HCT116 (cell line): ENCODE measurements around the gene KIF5A. TPM values are rescaled to one million over a fixed set of nuclear protein-coding genes. Genes with fewer than 3 reads are reported as not detected.

Source experiments
- ATAC-seq: fragments of 200-7000 bp; cut with Tn5 transposase; 2 replicates; pipeline ENCODE4 v1.9.1; 2020; ENCODE audit warnings: mild to moderate bottlenecking, moderate library complexity
- BruUV-seq: library from RNA; stranded (reverse); fragments of 400-500 nt; replicated peaks from 2 replicates; lab custom pipeline; 2021; lab: Mats Ljungman, UMichigan
- CTCF ChIA-PET: fragments of 300-600 bp; sonication (Branson Sonifier 250); formaldehyde crosslinking; loops from one replicate; lab custom pipeline; 2021; ENCODE audit warnings: antibody characterized with exemption; lab: Charles Lee
- POLR2A ChIA-PET: fragments of 300-600, 350-600 bp; sonication (Branson Sonifier 250); formaldehyde crosslinking; loops from one replicate; lab custom pipeline; 2021; ENCODE audit warnings: antibody characterized with exemption; lab: Charles Lee
- RAD21 ChIA-PET, 2 experiments: fragments of 300-600 bp; sonication (Branson Sonifier 250); formaldehyde crosslinking; loops; one replicate each; lab custom pipeline; 2023; ENCODE audit warnings: low total read pairs in 2 of 2; ENCODE audit not compliant: uncharacterized antibody in 2 of 2, unreplicated experiment in 2 of 2, low non-redundant PET in 1 of 2; lab: Charles Lee
- DNase-seq: peaks from one replicate; pipeline ENCODE4 v3.0.0-alpha.2; 2010; ENCODE audit warnings: low read depth, low spot score
- H2AFZ ChIP-seq: fragments of 200-600 bp; shearing (Covaris generic), sonication (generic); 2 replicates; pipeline ENCODE4 v1.6.1; 2017; ENCODE audit warnings: low read depth, mixed run types, mixed read lengths, antibody characterized with exemption, low read length; ENCODE audit not compliant: poor library complexity, severe bottlenecking
- H3K27ac ChIP-seq: 2 replicates; pipeline ENCODE4 v1.5.1; 2012; ENCODE audit warnings: low read depth, low read length
- H3K27me3 ChIP-seq: fragments of 200-600 bp; sonication (generic); 2 replicates; pipeline ENCODE4 v1.6.1; 2016; ENCODE audit warnings: mixed run types, low read length, mixed read lengths; ENCODE audit not compliant: insufficient read depth
- H3K36me3 ChIP-seq, 2 experiments: fragments of 200-500 bp in 1 of 2; fragments of 200-600 bp in 1 of 2; sonication (Bioruptor generic) in 1 of 2; sonication (generic) in 1 of 2; 2 replicates each; pipeline versions ENCODE4 v1.5.1 to v1.6.1; 2014 to 2016; ENCODE audit warnings: low read length in 2 of 2, inconsistent platforms in 1 of 2, mixed read lengths in 1 of 2, mixed run types in 1 of 2; ENCODE audit not compliant: insufficient read depth in 2 of 2, control insufficient read depth in 1 of 2
- H3K4me1 ChIP-seq, 2 experiments: fragments of 200-600 bp in 1 of 2; sonication (generic) in 1 of 2; 2 replicates each; pipeline versions ENCODE4 v1.5.1 to v1.6.1; 2012 to 2017; ENCODE audit warnings: low read length in 2 of 2, inconsistent platforms in 1 of 2, mild to moderate bottlenecking in 1 of 2, mixed read lengths in 1 of 2, mixed run types in 1 of 2, moderate library complexity in 1 of 2; ENCODE audit not compliant: insufficient read depth in 2 of 2, control insufficient read depth in 1 of 2
- H3K4me2 ChIP-seq: fragments of 200-600 bp; sonication (generic); 2 replicates; pipeline ENCODE4 v1.6.1; 2017; ENCODE audit warnings: mixed run types, low read length, mixed read lengths
- H3K4me3 ChIP-seq, 2 experiments: fragments of 200-600 bp in 1 of 2; sonication (generic) in 1 of 2; replicated peaks in 1 of 2; 2 replicates each; pipeline ENCODE4 v1.5.1; 2011 to 2016; ENCODE audit warnings: low read length in 2 of 2, control low read depth in 1 of 2, low read depth in 1 of 2, mild to moderate bottlenecking in 1 of 2, mixed read lengths in 1 of 2, mixed run types in 1 of 2
- H3K79me2 ChIP-seq: fragments of 200-600 bp; sonication (generic); 2 replicates; pipeline ENCODE4 v1.6.1; 2017; ENCODE audit warnings: mild to moderate bottlenecking, mixed run types, low read length, moderate library complexity, mixed read lengths; ENCODE audit not compliant: insufficient read depth
- H3K9ac ChIP-seq: fragments of 200-600 bp; sonication (generic); 2 replicates; pipeline ENCODE4 v1.6.1; 2016; ENCODE audit warnings: low read length, mixed read lengths
- H3K9me2 ChIP-seq: fragments of 200-600 bp; sonication (generic), shearing (Covaris generic); 2 replicates; pipeline ENCODE4 v1.6.1; 2017; ENCODE audit warnings: mixed run types, mild to moderate bottlenecking, moderate library complexity; ENCODE audit not compliant: insufficient read depth
- H3K9me3 ChIP-seq, 2 experiments: fragments of 200-500 bp in 1 of 2; fragments of 200-600 bp in 1 of 2; sonication (Bioruptor generic) in 1 of 2; sonication (generic) in 1 of 2; 2 replicates each; pipeline ENCODE4 v1.6.1; 2014 to 2017; ENCODE audit warnings: low read length in 2 of 2, mixed read lengths in 2 of 2, inconsistent platforms in 1 of 2, low read depth in 1 of 2, mild to moderate bottlenecking in 1 of 2, mixed run types in 1 of 2, moderate library complexity in 1 of 2; ENCODE audit not compliant: control insufficient read depth in 1 of 2, insufficient read depth in 1 of 2
- H4K20me1 ChIP-seq: fragments of 200-600 bp; sonication (generic), shearing (Covaris generic); 2 replicates; pipeline ENCODE4 v1.6.1; 2017; ENCODE audit warnings: mixed run types, mild to moderate bottlenecking, moderate library complexity; ENCODE audit not compliant: insufficient read depth
- CBX3 ChIP-seq: IDR thresholded peaks from 2 replicates; pipeline ENCODE4 v1.6.1; 2012; ENCODE audit warnings: low read depth
- CEBPB ChIP-seq: IDR thresholded peaks from 2 replicates; pipeline ENCODE4 v1.6.1; 2012; ENCODE audit warnings: low read depth
- EGR1 ChIP-seq: IDR thresholded peaks from 2 replicates; pipeline ENCODE4 v1.6.1; 2012; ENCODE audit warnings: low read depth
- EZH2 ChIP-seq: fragments of 200-600 bp; sonication (generic); IDR thresholded peaks from 2 replicates; pipeline ENCODE4 v1.6.1; 2017; ENCODE audit warnings: antibody characterized with exemption, mixed run types
- FOSL1 ChIP-seq: IDR thresholded peaks from 2 replicates; pipeline ENCODE4 v1.6.1; 2012; ENCODE audit warnings: low read depth
- JUND ChIP-seq: IDR thresholded peaks from 2 replicates; pipeline ENCODE4 v1.6.1; 2012
- POLR2A ChIP-seq: IDR thresholded peaks from 2 replicates; pipeline ENCODE4 v1.7.0; 2011; ENCODE audit warnings: borderline replicate concordance; ENCODE audit not compliant: insufficient read depth, insufficient read length; ENCODE audit errors: extremely low read depth
- POLR2AphosphoS5 ChIP-seq: IDR thresholded peaks from 2 replicates; pipeline ENCODE4 v1.6.1; 2011; ENCODE audit warnings: mild to moderate bottlenecking, low read depth, low read length, moderate library complexity
- SRF ChIP-seq: IDR thresholded peaks from 2 replicates; pipeline ENCODE4 v1.6.1; 2012; ENCODE audit warnings: low read depth
- ZBTB33 ChIP-seq: IDR thresholded peaks from 2 replicates; pipeline ENCODE4 v1.6.1; 2011; ENCODE audit warnings: mild to moderate bottlenecking, low read length, moderate library complexity; ENCODE audit not compliant: insufficient replicate concordance; ENCODE audit errors: extremely low read depth
- ZNF274 ChIP-seq: fragments of 200-500 bp; sonication (Bioruptor generic); IDR thresholded peaks from 2 replicates; pipeline ENCODE4 v1.6.1; 2014; ENCODE audit warnings: mild to moderate bottlenecking, low read depth, low read length, inconsistent platforms
- intact Hi-C: fragments of 100-400 bp; cut with micrococcal nuclease; formaldehyde crosslinking; loops from 2 replicates; pipeline ENCODE4 v1.10.0; 2022
- total RNA-seq: library from RNA; stranded (reverse); gene quantifications from one replicate; pipeline ENCODE4 v1.2.1, GENCODE V29; 2021; ENCODE audit not compliant: unreplicated experiment

Gene KIF5A
- total RNA-seq, 1 experiment from 2014 or later: 5.2 TPM

GRCh38 chr12:57590479-57590863 is 40.6 kb downstream of the KIF5A start:
- H3K4me2 ChIP-seq: peak overlapping the region; percentile 77
- H3K9ac ChIP-seq: peak overlapping the region; percentile 81
- DNase-seq (no peak), ATAC-seq (peak; percentile 23)
- BruUV-seq: TSS peak; percentile 87
- ChIA-PET CTCF (no interaction called here), POLR2A (interaction anchor here (0.7 kb wide), 1 partner anchor 44 kb away, joined by 4 read pairs; the partner anchor contains the start of gene DCTN2)
- H3K9me3 ChIP-seq: no peaks in the 10 kb centered on the region
- peaks cover 14% of the 10 kb centered on the region for H3K79me2 ChIP-seq
- H4K20me1 ChIP-seq: no peaks in the 10 kb centered on the region
- peak overlapping the region; percentile 42 for H3K27ac ChIP-seq
- peak overlapping the region; percentile 94 to 95 for H3K4me3 ChIP-seq
- no peak for TF ChIP-seq FOSL1
- no peak for TF ChIP-seq EZH2
- no peak for TF ChIP-seq ZNF274
- no peak for TF ChIP-seq CEBPB
- no peak for TF ChIP-seq ZBTB33
- no peak for TF ChIP-seq SRF
- no peak for TF ChIP-seq POLR2AphosphoS5
- TF ChIP-seq CBX3: no peak
- no peak for TF ChIP-seq JUND
- no peak for TF ChIP-seq EGR1
- no peak for TF ChIP-seq POLR2A
- TF ChIP-seq, all 23 proteins: peak for 0
- H3K36me3 ChIP-seq: peaks cover 0 to 5% of the 10 kb centered on the region in 2 experiments; a peak in 2 of 4 replicates
- intact Hi-C loops: loop anchor here (2.0 kb wide), 1 partner anchor 42 kb away; the partner anchor contains the start of gene B4GALNT1
- RAD21 ChIA-PET: no interaction called here
- no peaks in the 10 kb centered on the region for H3K9me2 ChIP-seq
- peaks cover 6 to 18% of the 10 kb centered on the region in 2 experiments; a peak in 3 of 4 replicates for H3K4me1 ChIP-seq
- H2AFZ ChIP-seq: peak overlapping the region; percentile 66
- no peaks in the 10 kb centered on the region for H3K27me3 ChIP-seq
